H1 (cell line): ENCODE data around the gene RALGAPB. TPM values are rescaled to one million over a fixed set of nuclear protein-coding genes. Genes with fewer than 3 reads are reported as not detected.

ENCODE experiments used
- CTCF ChIA-PET: fragments of 300-600 bp; sonication (Branson Sonifier 250); formaldehyde crosslinking; loops from one replicate; lab custom pipeline; 2021; ENCODE audit not compliant: partially characterized antibody; lab: Charles Lee
- POLR2A ChIA-PET: fragments of 300-600 bp; sonication (Branson Sonifier 250); formaldehyde crosslinking; loops from one replicate; lab custom pipeline; 2021; ENCODE audit warnings: inconsistent platforms; ENCODE audit not compliant: partially characterized antibody; lab: Charles Lee
- DNase-seq, 2 experiments: peaks; one replicate each; pipeline versions ENCODE4 v3.0.0 to v3.0.0-alpha.2; 2010 to 2022; ENCODE audit warnings: low spot score in 2 of 2, low read depth in 1 of 2, mixed read lengths in 1 of 2
- FAIRE-seq: peaks from 2 replicates; lab custom pipeline; 2011; peaks lifted over from hg19 to GRCh38; lab: Jason Lieb, UNC
- H2AFZ ChIP-seq: 2 replicates; pipeline ENCODE4 v1.8.1; 2012; ENCODE audit warnings: low read length, inconsistent platforms
- H2AK5ac ChIP-seq: 2 replicates; pipeline ENCODE4 v1.6.1; 2013; ENCODE audit warnings: low read depth, low read length
- H2BK120ac ChIP-seq: replicated peaks from 2 replicates; pipeline ENCODE3; 2013; ENCODE audit warnings: low read depth, low read length, inconsistent platforms
- H2BK12ac ChIP-seq: 2 replicates; pipeline ENCODE4 v1.6.1; 2013; ENCODE audit warnings: low read depth, low read length
- H2BK15ac ChIP-seq: 2 replicates; pipeline ENCODE4 v1.6.1; 2013; ENCODE audit warnings: low read length
- H2BK20ac ChIP-seq: 2 replicates; pipeline ENCODE4 v1.6.1; 2013; ENCODE audit warnings: low read length
- H2BK5ac ChIP-seq: 2 replicates; pipeline ENCODE4 v1.6.1; 2013; ENCODE audit warnings: low read depth, low read length
- H3K14ac ChIP-seq: 2 replicates; pipeline ENCODE4 v1.6.1; 2013; ENCODE audit warnings: inconsistent platforms; ENCODE audit not compliant: insufficient read length
- H3K18ac ChIP-seq: 2 replicates; pipeline ENCODE4 v1.6.1; 2013; ENCODE audit warnings: low read length; ENCODE audit errors: extremely low read depth
- H3K23ac ChIP-seq: 2 replicates; pipeline ENCODE4 v1.6.1; 2013; ENCODE audit warnings: inconsistent platforms; ENCODE audit not compliant: insufficient read length
- H3K23me2 ChIP-seq: 2 replicates; pipeline ENCODE4 v1.6.1; 2013; ENCODE audit warnings: low read depth, low read length
- H3K27ac ChIP-seq: 2 replicates; pipeline ENCODE4 v1.6.1; 2011; ENCODE audit warnings: low read depth, low read length, inconsistent platforms
- H3K27me3 ChIP-seq, 4 experiments: replicated peaks in 1 of 4; 1 replicate in 1 of 4; 2 replicates in 3 of 4; pipeline versions ENCODE4 v1.6.1 to v1.8.1; 2011 to 2013; ENCODE audit warnings: low read length in 3 of 4, mild to moderate bottlenecking in 3 of 4, inconsistent platforms in 2 of 4, mixed read lengths in 2 of 4, moderate library complexity in 1 of 4; ENCODE audit not compliant: control insufficient read depth in 3 of 4, insufficient read depth in 3 of 4; ENCODE audit errors: extremely low read depth in 1 of 4
- H3K36me3 ChIP-seq, 4 experiments: 2 replicates each; pipeline versions ENCODE4 v1.6.1 to v1.8.1; 2011 to 2013; ENCODE audit warnings: mild to moderate bottlenecking in 4 of 4, low read length in 3 of 4, moderate library complexity in 2 of 4, control low read depth in 1 of 4, inconsistent platforms in 1 of 4; ENCODE audit not compliant: insufficient read depth in 4 of 4, control insufficient read depth in 2 of 4
- H3K4ac ChIP-seq: replicated peaks from 2 replicates; pipeline ENCODE3; 2013; ENCODE audit warnings: low read length, low read depth, mixed read lengths, inconsistent platforms; ENCODE audit not compliant: insufficient read length
- H3K4me1 ChIP-seq, 4 experiments: replicated peaks in 1 of 4; 1 replicate in 1 of 4; 2 replicates in 3 of 4; pipeline versions ENCODE4 v1.6.1 to v1.8.1; 2011 to 2013; ENCODE audit warnings: low read length in 3 of 4, inconsistent platforms in 2 of 4, mixed read lengths in 1 of 4; ENCODE audit not compliant: insufficient read depth in 4 of 4, control insufficient read depth in 3 of 4
- H3K4me2 ChIP-seq, 2 experiments: 2 replicates each; pipeline versions ENCODE4 v1.6.1 to v1.8.1; 2011 to 2013; ENCODE audit warnings: low read depth in 2 of 2, low read length in 2 of 2, control low read depth in 1 of 2, inconsistent platforms in 1 of 2, mild to moderate bottlenecking in 1 of 2; ENCODE audit not compliant: insufficient read depth in 1 of 2
- H3K4me3 ChIP-seq, 4 experiments: fragments of 200-600, 300-600 bp in 1 of 4; sonication (generic), shearing (Covaris generic), sonication (Bioruptor Twin) in 1 of 4; 2 replicates each; pipeline versions ENCODE4 v1.5.1 to v1.8.1; 2011 to 2016; ENCODE audit warnings: low read length in 4 of 4, low read depth in 3 of 4, control low read depth in 2 of 4, inconsistent platforms in 2 of 4, mild to moderate bottlenecking in 2 of 4, mixed read lengths in 1 of 4, moderate library complexity in 1 of 4; ENCODE audit not compliant: insufficient read depth in 2 of 4; ENCODE audit errors: extremely low read depth in 1 of 4
- H3K56ac ChIP-seq: replicated peaks from 2 replicates; pipeline ENCODE3; 2013; ENCODE audit warnings: low read depth, mild to moderate bottlenecking, mixed read lengths, low read length, inconsistent platforms; ENCODE audit not compliant: insufficient read length
- H3K79me1 ChIP-seq: 2 replicates; pipeline ENCODE4 v1.6.1; 2013; ENCODE audit warnings: low read depth, low read length, control low read depth
- H3K79me2 ChIP-seq, 2 experiments: 2 replicates each; pipeline versions ENCODE4 v1.6.1 to v1.8.1; 2012 to 2013; ENCODE audit warnings: low read length in 2 of 2, mild to moderate bottlenecking in 2 of 2, inconsistent platforms in 1 of 2; ENCODE audit not compliant: insufficient read depth in 2 of 2, control insufficient read depth in 1 of 2
- H3K9ac ChIP-seq, 4 experiments: replicated peaks in 1 of 4; 1 replicate in 1 of 4; 2 replicates in 3 of 4; pipeline versions ENCODE4 v1.6.1 to v1.8.1; 2011 to 2013; ENCODE audit warnings: low read depth in 3 of 4, low read length in 3 of 4, control low read depth in 2 of 4, mild to moderate bottlenecking in 2 of 4, moderate library complexity in 2 of 4, inconsistent platforms in 1 of 4; ENCODE audit errors: extremely low read depth in 1 of 4
- H3K9me3 ChIP-seq, 2 experiments: 2 replicates each; pipeline versions ENCODE4 v1.6.1 to v1.8.1; 2012 to 2013; ENCODE audit warnings: mild to moderate bottlenecking in 2 of 2, moderate library complexity in 2 of 2, control low read depth in 1 of 2, inconsistent platforms in 1 of 2, low read depth in 1 of 2, low read length in 1 of 2, mixed read lengths in 1 of 2; ENCODE audit not compliant: insufficient read depth in 2 of 2
- H4K20me1 ChIP-seq, 2 experiments: replicated peaks in 1 of 2; 2 replicates each; pipeline versions ENCODE3 to v1.8.1; 2011 to 2013; ENCODE audit warnings: inconsistent platforms in 2 of 2, low read length in 2 of 2, mild to moderate bottlenecking in 1 of 2; ENCODE audit not compliant: insufficient read depth in 2 of 2, control insufficient read depth in 1 of 2
- H4K5ac ChIP-seq: 2 replicates; pipeline ENCODE4 v1.6.1; 2013; ENCODE audit warnings: low read length, low read depth, mixed read lengths, inconsistent platforms; ENCODE audit not compliant: insufficient read length
- H4K8ac ChIP-seq: 2 replicates; pipeline ENCODE4 v1.8.0; 2013; ENCODE audit warnings: mild to moderate bottlenecking, moderate library complexity, low read length, inconsistent platforms; ENCODE audit not compliant: insufficient read depth; ENCODE audit errors: extremely low read depth
- H4K91ac ChIP-seq: replicated peaks from 2 replicates; pipeline ENCODE3; 2013; ENCODE audit warnings: low read length, mixed read lengths, inconsistent platforms; ENCODE audit not compliant: insufficient read length
- TAF1 ChIP-seq: IDR thresholded peaks from 2 replicates; pipeline ENCODE4 v1.6.1; 2011; ENCODE audit warnings: mild to moderate bottlenecking, low read depth, low read length
- WGBS, 2 experiments: shearing (Covaris generic) in 1 of 2; methylation state at CpG; one replicate each; pipeline versions ENCODE4 v1.1.6 to v1.1.7; 2013 to 2015; ENCODE audit warnings: low lambda C conversion rate in 2 of 2, mixed read lengths in 2 of 2, inconsistent platforms in 1 of 2, low coverage in 1 of 2, missing lambda C conversion rate in 1 of 2; ENCODE audit not compliant: insufficient replicate concordance in 2 of 2, insufficient coverage in 1 of 2, insufficient read length in 1 of 2; ENCODE audit errors: extremely low coverage in 1 of 2, missing lambda C conversion rate in 1 of 2; 5-methylcytosine and 5-hydroxymethylcytosine counted together
- polyA plus RNA-seq, 7 experiments: library from polyadenylated mRNA; depleted of rRNA in 3 of 7; stranded (reverse) in 5 of 7; unstranded in 2 of 7; fragments of >200 nt in 5 of 7; fragments of 200-250 nt in 2 of 7; gene quantifications; 1 replicate in 5 of 7; 2 replicates in 1 of 7; 4 replicates in 1 of 7; pipeline versions ENCODE4 v1.2.1 to v1.2.3, GENCODE V29; 2011 to 2013; ENCODE audit warnings: missing spikeins in 2 of 7, mixed read lengths in 2 of 7
- total RNA-seq: library from RNA; stranded (reverse); fragmentation: NEBNext Ultra II Directional; extraction: Animal tissue kit (Norgen Biotek cat#: 25700); gene quantifications from 2 replicates; pipeline ENCODE4 v1.2.1, GENCODE V29; 2021

The RALGAPB gene
- total and polyA plus RNA-seq, 2 of the 8 experiments (the other 6 are each of a cell fraction or from before 2014, with no cell fraction given), result 10.6 to 35.1 TPM

- Histone ChIP-seq H3K36me3 (peaks cover 0 to 10% (median 5%) of the 10 kb centered on the region in 4 experiments; a peak in 3 of 8 replicates), H3K18ac (no peak overlapping the region), H3K4me3 (no peak overlapping the region), H3K4ac (no peak overlapping the region), H3K4me2 (no peak overlapping the region), H3K9me3 (no peaks in the 10 kb centered on the region), H4K8ac (no peak overlapping the region), H4K91ac (no peak overlapping the region), H3K9ac (no peak overlapping the region), H3K27me3 (no peaks in the 10 kb centered on the region), H3K23me2 (no peaks in the 10 kb centered on the region), H2BK5ac (no peak overlapping the region), H2AFZ (no peak overlapping the region), H2BK12ac (no peak overlapping the region), H2BK20ac (no peak overlapping the region), H3K79me2 (no peaks in the 10 kb centered on the region), H3K23ac (no peak overlapping the region), H4K20me1 (no peaks in the 10 kb centered on the region), H3K27ac (no peak overlapping the region), H2BK15ac (no peak overlapping the region), H3K4me1 (no peaks in the 10 kb centered on the region), H3K14ac (no peak overlapping the region), H4K5ac (no peak overlapping the region), H2BK120ac (no peak overlapping the region), H3K56ac (no peak overlapping the region), H2AK5ac (no peak overlapping the region), H3K79me1 (no peaks in the 10 kb centered on the region)
- TF ChIP-seq TAF1, result no peak
- ChIA-PET CTCF (interaction anchor here (0.7 to 2.7 kb wide), 6 partner anchors 11 to 132 kb away, joined by 3 to 19 read pairs (median 4); partner anchors contain the start of genes RALGAPB and SNHG17), POLR2A (interaction anchor here (0.8 to 15.7 kb wide), 5 partner anchors 18 to 34 kb away, joined by 3 to 285 read pairs (median 4); partner anchors contain the start of genes RALGAPB and SNHG17)
- FAIRE-seq (no peak), DNase-seq (no peak)
- WGBS, 2 experiments, result 92% methylated on average over 2 of the region's 2 CpGs; no CpG with 5 or more reads in 1 of the 2 experiments
Measured at GRCh38 chr20:38453941-38454340, 18.7 kb upstream of the RALGAPB start.
